GM13976 (cell line): ENCODE measurements around the gene FHOD3.

ENCODE experiments used
- DNase-seq: peaks from one replicate; pipeline ENCODE4 v3.0.0; 2012; ENCODE audit warnings: low spot score
- in situ Hi-C: fragments of 300-500 bp; cut with MboI; formaldehyde crosslinking; loops from one replicate; pipeline ENCODE4 v1.12.0; 2022; ENCODE audit warnings: low sequenced_read_pairs, mixed read lengths, inconsistent platforms; ENCODE audit not compliant: unreplicated experiment
- TF ChIP-seq, protein P1 (sequence below): IDR thresholded peaks from 2 replicates; pipeline ENCODE4 v1.5.1; 2012; ENCODE audit warnings: borderline replicate concordance, mild to moderate bottlenecking; ENCODE audit not compliant: insufficient read depth; ENCODE audit errors: extremely low read depth, missing control alignments, control extremely low read depth

Gene FHOD3

DNA sequence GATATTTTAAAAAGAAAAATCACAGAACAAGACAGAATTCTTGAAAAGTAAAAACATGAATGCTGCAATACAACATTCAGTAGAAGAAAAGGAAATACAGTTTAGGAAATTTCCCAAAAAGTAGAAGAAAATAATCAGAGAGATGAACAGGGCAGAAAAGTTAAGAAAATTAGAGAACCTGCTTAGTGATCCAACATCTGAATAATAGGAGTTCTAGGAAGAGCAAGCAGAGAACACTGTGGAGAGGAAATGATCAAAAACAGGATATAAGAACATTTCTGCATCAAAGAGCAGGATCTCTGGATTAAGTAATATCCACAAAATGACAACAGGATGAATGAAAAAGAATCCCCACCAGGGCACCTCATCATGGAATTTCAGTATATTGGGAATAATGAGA, 8.8 kb upstream of the FHOD3 start:
- DNase-seq: no peak
- TF ChIP-seq, protein P1, sequence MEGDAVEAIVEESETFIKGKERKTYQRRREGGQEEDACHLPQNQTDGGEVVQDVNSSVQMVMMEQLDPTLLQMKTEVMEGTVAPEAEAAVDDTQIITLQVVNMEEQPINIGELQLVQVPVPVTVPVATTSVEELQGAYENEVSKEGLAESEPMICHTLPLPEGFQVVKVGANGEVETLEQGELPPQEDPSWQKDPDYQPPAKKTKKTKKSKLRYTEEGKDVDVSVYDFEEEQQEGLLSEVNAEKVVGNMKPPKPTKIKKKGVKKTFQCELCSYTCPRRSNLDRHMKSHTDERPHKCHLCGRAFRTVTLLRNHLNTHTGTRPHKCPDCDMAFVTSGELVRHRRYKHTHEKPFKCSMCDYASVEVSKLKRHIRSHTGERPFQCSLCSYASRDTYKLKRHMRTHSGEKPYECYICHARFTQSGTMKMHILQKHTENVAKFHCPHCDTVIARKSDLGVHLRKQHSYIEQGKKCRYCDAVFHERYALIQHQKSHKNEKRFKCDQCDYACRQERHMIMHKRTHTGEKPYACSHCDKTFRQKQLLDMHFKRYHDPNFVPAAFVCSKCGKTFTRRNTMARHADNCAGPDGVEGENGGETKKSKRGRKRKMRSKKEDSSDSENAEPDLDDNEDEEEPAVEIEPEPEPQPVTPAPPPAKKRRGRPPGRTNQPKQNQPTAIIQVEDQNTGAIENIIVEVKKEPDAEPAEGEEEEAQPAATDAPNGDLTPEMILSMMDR: no peak
- in situ Hi-C loops: loop anchor here (10.0 kb wide), 2 partner anchors 264 to 534 kb away; no protein-coding TSS in a partner anchor

- in situ Hi-C loops: no loop called here
- TF ChIP-seq, protein P1: no peak
- DNase-seq: no peak
Measured at GRCh38 chr18:36294031-36294430, 3.5 kb upstream of the FHOD3 start.

GRCh38 chr18:36295214-36295613, 2.3 kb upstream of the FHOD3 start:
- DNase-seq: no peak
- in situ Hi-C loops: no loop called here
- TF ChIP-seq, protein P1: no peak

DNA sequence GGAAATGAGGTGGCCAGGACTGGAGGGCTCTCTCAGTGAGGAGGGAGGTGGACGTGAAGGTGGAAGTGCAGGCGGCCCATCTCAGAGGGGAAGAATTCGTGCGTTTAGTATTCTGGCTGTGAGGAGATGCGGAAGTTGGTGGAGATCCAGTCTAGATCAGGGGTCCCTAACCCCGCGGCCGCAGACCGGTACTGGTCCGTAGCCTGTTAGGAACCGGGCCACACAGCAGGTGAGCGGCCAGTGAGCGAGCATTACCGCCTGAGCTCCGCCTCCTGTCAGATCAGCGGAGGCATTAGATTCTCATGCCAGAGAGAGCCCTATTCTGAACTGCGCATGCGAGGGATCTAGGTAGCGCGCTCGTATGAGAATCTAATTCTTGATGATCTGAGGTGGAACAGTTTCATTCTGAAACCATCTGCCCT, 1.6 kb upstream of the FHOD3 start:
- DNase-seq: no peak
- in situ Hi-C loops: no loop called here
- TF ChIP-seq, protein P1: no peak

- DNase-seq: peak; percentile 66
- in situ Hi-C loops: no loop called here
- TF ChIP-seq, protein P1: peak; percentile 24
Measured at GRCh38 chr18:36296650-36297416, 680 bp upstream of the FHOD3 start.

DNA sequence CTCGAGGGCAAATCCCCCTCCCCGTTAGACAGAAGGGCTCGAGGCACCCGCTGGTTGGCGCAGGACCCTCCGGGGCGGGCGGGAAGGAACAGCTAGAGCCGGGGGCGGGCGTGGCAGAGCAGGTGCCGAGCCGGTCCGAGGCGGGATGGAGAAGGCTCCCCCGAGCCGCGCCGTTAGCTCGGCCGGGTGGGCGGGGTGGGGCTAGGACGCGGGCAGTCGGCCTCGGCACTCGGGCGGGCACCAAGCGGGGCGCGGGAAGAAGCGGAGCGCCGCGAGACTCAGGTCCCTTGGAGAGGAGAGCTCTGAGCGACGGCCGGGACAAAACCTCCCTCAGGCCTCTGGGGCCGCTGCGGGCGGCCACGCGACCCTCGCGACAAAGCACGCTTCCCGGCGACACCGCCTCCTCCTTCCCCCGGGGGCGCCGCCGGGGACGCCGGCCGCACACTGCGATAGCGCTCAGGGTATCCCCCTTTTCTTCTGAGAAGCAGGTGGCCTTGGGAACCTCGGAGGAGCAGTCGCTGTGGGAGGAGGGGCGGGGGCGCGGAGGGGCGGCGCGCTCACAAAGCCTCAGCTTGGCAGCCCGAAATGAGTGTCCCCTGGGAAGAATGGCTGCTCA, 721 bp downstream of the FHOD3 start:
- TF ChIP-seq, protein P1: no peak
- DNase-seq: peak; percentile 50
- in situ Hi-C loops: no loop called here
